ENCODE measurements around the gene SLC18B1. TPM values are rescaled to one million over a fixed set of nuclear protein-coding genes. Genes with fewer than 3 reads are reported as not detected.
"Not testable (repeated sequence)": the region's sequence is repeated elsewhere in the genome, so short reads cannot be mapped to it uniquely, and the experiment has no call there.

SLC18B1 gene
- total and polyA plus RNA-seq, 7 experiments from 2014 or later = 5.7 to 18.3 (median 16.0) TPM

DNA sequence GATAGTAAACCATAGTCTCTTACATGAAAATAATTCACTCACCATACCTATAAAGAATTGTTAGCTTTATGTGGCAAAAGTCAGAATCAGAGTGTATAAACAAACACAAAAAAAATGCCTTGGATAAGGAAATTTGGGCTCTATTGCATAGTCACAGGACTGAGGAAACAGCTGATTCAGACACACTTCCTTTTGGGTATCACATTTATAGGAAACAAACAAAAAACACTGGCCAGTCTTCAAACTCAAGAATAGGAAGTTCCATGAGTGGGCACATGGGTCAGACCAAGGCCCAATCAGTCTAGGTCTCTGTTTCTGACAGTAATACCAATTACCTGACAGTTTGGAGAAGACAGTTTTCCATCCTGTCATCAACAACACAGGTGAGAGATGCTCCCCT is 8.0 kb downstream of the SLC18B1 start:
- H3K4me3 ChIP-seq (ENCODE audit: low read length) = no peak overlapping the region
- H3K36me3 ChIP-seq (ENCODE audit: control insufficient read depth in 2 of 3, insufficient read depth in 3 of 3, low read length in 3 of 3) = peaks cover 6 to 53% (median 10%) of the 10 kb centered on the region in 3 experiments
- Mint-ChIP-seq H3K4me3 (no peak overlapping the region), H3K4me1 (peaks cover 7 to 38% (median 25%) of the 10 kb centered on the region in 7 donors), H3K36me3 (peaks cover 7 to 63% (median 31%) of the 10 kb centered on the region in 5 donors), H3K27ac (no peak overlapping the region), H3K27me3 (no peaks in the 10 kb centered on the region), H3K9me3 (no peaks in the 10 kb centered on the region)
- DNase-seq (no peak), ATAC-seq (no peak)
- CTCF ChIA-PET = interaction anchor here (1.0 to 1.3 kb wide), 2 partner anchors 22 to 26 kb away, joined by 3 to 4 read pairs; no protein-coding TSS in a partner anchor
- no peaks in the 10 kb centered on the region for H3K27me3 ChIP-seq (ENCODE audit: control insufficient read depth in 2 of 2, insufficient read depth in 2 of 2, low read length in 2 of 2)
- intact Hi-C loops (cut with micrococcal nuclease) = no loop called here
- POLR2A ChIA-PET = interaction anchor here (1.3 kb wide), 1 partner anchor 24 kb away, joined by 5 read pairs; no protein-coding TSS in a partner anchor
- no peaks in the 10 kb centered on the region for H3K9me3 ChIP-seq (ENCODE audit: control insufficient read depth in 2 of 3, low read length in 3 of 3)
- H3K27ac ChIP-seq (ENCODE audit: low read depth, low read length) = no peak overlapping the region
- H3K4me1 ChIP-seq (ENCODE audit: control insufficient read depth in 2 of 2, insufficient read depth in 2 of 2, low read length in 2 of 2) = no peaks in the 10 kb centered on the region

DNA sequence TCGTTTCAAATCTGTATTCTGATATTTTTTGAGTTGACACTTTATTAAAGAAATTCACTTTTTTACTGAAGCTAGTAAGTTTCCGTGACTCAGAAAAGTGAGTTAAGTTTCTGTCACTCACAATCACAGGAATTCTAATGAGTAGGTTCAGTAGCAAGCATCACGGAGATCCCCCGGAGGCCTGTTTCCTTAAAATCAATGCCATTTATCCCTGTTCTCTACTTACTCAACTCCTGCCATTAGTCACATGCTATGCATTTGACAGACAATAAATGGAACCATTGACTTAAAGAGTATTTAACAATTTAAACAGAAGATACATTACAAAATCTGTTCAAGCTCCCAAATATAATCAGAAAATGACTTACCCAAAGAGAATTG is 9.1 kb downstream of the SLC18B1 start:
- Histone ChIP-seq H3K4me3 (ENCODE audit: low read length) (no peak overlapping the region), H3K27ac (ENCODE audit: low read depth, low read length) (no peak overlapping the region), H3K36me3 (ENCODE audit: control insufficient read depth in 2 of 3, insufficient read depth in 3 of 3, low read length in 3 of 3) (peaks cover 6 to 54% (median 10%) of the 10 kb centered on the region in 3 experiments), H3K27me3 (ENCODE audit: control insufficient read depth in 2 of 2, insufficient read depth in 2 of 2, low read length in 2 of 2) (no peaks in the 10 kb centered on the region), H3K4me1 (ENCODE audit: control insufficient read depth in 2 of 2, insufficient read depth in 2 of 2, low read length in 2 of 2) (no peaks in the 10 kb centered on the region), H3K9me3 (ENCODE audit: control insufficient read depth in 2 of 3, low read length in 3 of 3) (no peaks in the 10 kb centered on the region)
- intact Hi-C loops (cut with micrococcal nuclease) = no loop called here
- Mint-ChIP-seq H3K9me3 (no peaks in the 10 kb centered on the region), H3K4me3 (no peak overlapping the region), H3K36me3 (peaks cover 7 to 67% (median 35%) of the 10 kb centered on the region in 5 donors), H3K27me3 (no peaks in the 10 kb centered on the region), H3K27ac (peak overlapping the region in 2 of 9 donors; percentile 12 to 28), H3K4me1 (peaks cover 6 to 30% (median 19%) of the 10 kb centered on the region in 7 donors)
- ATAC-seq (no peak), DNase-seq (no peak)
- CTCF ChIA-PET = no interaction called here
- POLR2A ChIA-PET = interaction anchor here (0.6 to 1.3 kb wide), 2 partner anchors 22 to 25 kb away, joined by 3 to 4 read pairs; partner anchors contain the start of gene RPS12

DNA sequence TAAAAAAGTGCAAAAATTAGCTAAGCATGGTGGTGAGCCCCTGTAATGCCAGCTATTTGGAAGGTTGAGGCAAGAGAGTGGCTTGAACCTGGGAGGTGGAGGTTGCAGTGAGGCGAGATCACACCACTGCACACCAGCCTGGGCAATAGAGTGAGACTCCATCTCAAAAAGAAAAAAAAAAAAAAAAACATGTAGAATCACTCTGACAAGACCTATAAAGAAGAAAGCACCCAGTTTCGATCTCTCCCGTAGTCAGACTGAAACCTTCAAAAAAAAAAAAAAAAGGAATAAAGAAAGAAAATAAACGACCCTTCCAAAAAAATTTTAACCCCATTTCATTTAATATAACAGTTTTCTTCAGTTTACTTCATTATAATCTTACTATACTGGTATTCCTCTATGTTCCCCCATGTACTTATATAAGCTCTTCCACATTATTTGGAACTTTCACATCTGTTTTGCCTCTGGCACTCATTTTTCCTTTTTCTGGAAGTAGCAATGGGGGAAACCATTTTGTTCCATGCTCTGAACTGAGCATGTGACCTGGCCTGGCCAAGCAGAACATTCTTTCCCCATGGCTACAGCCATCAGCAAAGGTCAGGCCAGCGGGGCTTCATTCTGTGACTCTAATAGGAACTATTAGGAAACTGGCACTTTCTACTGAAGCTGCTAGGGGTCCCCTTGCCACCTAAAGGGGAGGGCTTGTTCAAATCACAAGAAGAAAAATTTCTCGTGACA is 9.6 kb downstream of the SLC18B1 start:
- Histone ChIP-seq H3K36me3 (ENCODE audit: control insufficient read depth in 2 of 3, insufficient read depth in 3 of 3, low read length in 3 of 3) (peaks cover 6 to 53% (median 10%) of the 10 kb centered on the region in 3 experiments), H3K4me3 (ENCODE audit: low read length) (no peak overlapping the region), H3K27me3 (ENCODE audit: control insufficient read depth in 2 of 2, insufficient read depth in 2 of 2, low read length in 2 of 2) (no peaks in the 10 kb centered on the region), H3K9me3 (ENCODE audit: control insufficient read depth in 2 of 3, low read length in 3 of 3) (no peaks in the 10 kb centered on the region), H3K4me1 (ENCODE audit: control insufficient read depth in 2 of 2, insufficient read depth in 2 of 2, low read length in 2 of 2) (no peaks in the 10 kb centered on the region), H3K27ac (ENCODE audit: low read depth, low read length) (no peak overlapping the region)
- H3K36me3 Mint-ChIP-seq = peaks cover 7 to 71% (median 35%) of the 10 kb centered on the region in 5 donors
- ChIA-PET POLR2A (interaction anchor here (0.6 to 1.3 kb wide), 3 partner anchors 9 to 26 kb away, joined by 3 to 5 read pairs (median 4); partner anchors contain the start of genes RPS12 and SLC18B1), CTCF (interaction anchor here (0.6 to 1.1 kb wide), 4 partner anchors 9 to 166 kb away, joined by 3 read pairs; no protein-coding TSS in a partner anchor)
- peaks cover 4 to 27% (median 16%) of the 10 kb centered on the region in 7 donors for H3K4me1 Mint-ChIP-seq
- no peak for DNase-seq
- no peaks in the 10 kb centered on the region for H3K9me3 Mint-ChIP-seq
- peak overlapping the region in 1 of 9 donors; percentile 12 for H3K27ac Mint-ChIP-seq
- H3K27me3 Mint-ChIP-seq = no peaks in the 10 kb centered on the region
- no peak overlapping the region for H3K4me3 Mint-ChIP-seq
- ATAC-seq = no peak
- intact Hi-C loops (cut with micrococcal nuclease) = no loop called here

DNA sequence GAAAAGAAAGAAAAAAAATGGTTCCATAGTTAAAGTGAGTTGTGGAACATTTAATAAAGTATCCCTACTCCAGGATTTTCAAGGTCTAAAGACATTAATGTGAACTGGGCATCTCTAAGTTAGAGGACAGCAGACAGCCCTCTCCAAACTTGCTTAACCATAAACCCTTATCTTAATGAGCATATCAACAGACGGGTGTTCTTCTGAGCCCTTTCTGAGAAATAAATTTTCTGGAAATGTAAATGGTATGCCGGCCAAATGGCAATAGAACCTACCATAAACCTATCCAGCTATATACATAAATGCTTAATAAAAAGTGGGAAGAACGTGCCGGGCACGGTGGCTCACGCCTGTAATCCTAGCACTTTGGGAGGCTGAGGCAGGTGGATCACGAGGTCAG is 12.5 kb downstream of the SLC18B1 start:
- H3K27me3 ChIP-seq (ENCODE audit: control insufficient read depth in 2 of 2, insufficient read depth in 2 of 2, low read length in 2 of 2) = no peaks in the 10 kb centered on the region
- no peak for ATAC-seq
- H3K9me3 ChIP-seq (ENCODE audit: control insufficient read depth in 2 of 3, low read length in 3 of 3) = no peaks in the 10 kb centered on the region
- H3K27ac Mint-ChIP-seq = no peak overlapping the region
- peaks cover 6 to 49% (median 10%) of the 10 kb centered on the region in 3 experiments for H3K36me3 ChIP-seq (ENCODE audit: control insufficient read depth in 2 of 3, insufficient read depth in 3 of 3, low read length in 3 of 3)
- peaks cover 0 to 12% (median 4%) of the 10 kb centered on the region in 7 donors for H3K4me1 Mint-ChIP-seq
- ChIA-PET POLR2A (interaction anchor here (1.1 to 1.2 kb wide), 2 partner anchors 12 to 29 kb away, joined by 4 read pairs; no protein-coding TSS in a partner anchor), CTCF (no interaction called here)
- H3K4me3 ChIP-seq (ENCODE audit: low read length) = no peak overlapping the region
- peaks cover 6 to 61% (median 24%) of the 10 kb centered on the region in 5 donors for H3K36me3 Mint-ChIP-seq
- intact Hi-C loops (cut with micrococcal nuclease) = no loop called here
- no peak for DNase-seq
- no peaks in the 10 kb centered on the region for H3K27me3 Mint-ChIP-seq
- no peaks in the 10 kb centered on the region for H3K9me3 Mint-ChIP-seq
- no peaks in the 10 kb centered on the region for H3K4me1 ChIP-seq (ENCODE audit: control insufficient read depth in 2 of 2, insufficient read depth in 2 of 2, low read length in 2 of 2)
- H3K27ac ChIP-seq (ENCODE audit: low read depth, low read length) = no peak overlapping the region
- no peak overlapping the region for H3K4me3 Mint-ChIP-seq

DNA sequence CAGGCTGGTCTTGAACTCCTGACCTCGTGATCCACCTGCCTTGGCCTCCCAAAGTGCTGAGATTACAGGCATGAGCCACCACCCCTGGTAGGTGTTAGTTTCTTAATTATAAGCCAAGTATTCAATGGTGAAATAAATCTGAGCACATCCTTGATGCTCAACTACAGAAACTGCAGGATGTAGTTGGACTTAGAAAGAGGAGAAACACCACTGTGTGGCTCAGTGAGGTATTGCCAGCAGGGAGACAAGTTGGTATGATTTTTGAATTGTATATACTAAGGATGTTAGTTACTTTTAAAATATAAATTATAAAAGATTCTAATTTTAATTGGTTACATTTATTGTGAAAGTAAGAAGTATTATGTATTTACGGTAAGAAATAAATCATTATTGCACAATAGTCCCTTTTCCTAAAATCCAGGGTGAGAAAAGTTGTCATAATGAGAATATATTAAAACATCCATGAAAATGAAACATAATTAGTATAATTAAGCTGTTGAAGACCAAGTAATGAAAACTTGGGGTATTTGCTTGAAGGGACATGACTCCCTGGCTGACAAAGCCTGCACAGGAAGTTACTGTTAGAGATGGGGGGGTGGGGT is 17.6 kb downstream of the SLC18B1 start:
- ChIA-PET CTCF (interaction anchor here (1.1 kb wide), 1 partner anchor 111 kb away, joined by 4 read pairs; no protein-coding TSS in a partner anchor), POLR2A (interaction anchor here (0.7 kb wide), 1 partner anchor 111 kb away, joined by 4 read pairs; no protein-coding TSS in a partner anchor)
- Histone ChIP-seq H3K9me3 (ENCODE audit: control insufficient read depth in 2 of 3, low read length in 3 of 3) (no peaks in the 10 kb centered on the region), H3K4me3 (ENCODE audit: low read length) (no peak overlapping the region), H3K36me3 (ENCODE audit: control insufficient read depth in 2 of 3, insufficient read depth in 3 of 3, low read length in 3 of 3) (peaks cover 0 to 37% (median 7%) of the 10 kb centered on the region in 3 experiments), H3K4me1 (ENCODE audit: control insufficient read depth in 2 of 2, insufficient read depth in 2 of 2, low read length in 2 of 2) (no peaks in the 10 kb centered on the region), H3K27ac (ENCODE audit: low read depth, low read length) (no peak overlapping the region), H3K27me3 (ENCODE audit: control insufficient read depth in 2 of 2, insufficient read depth in 2 of 2, low read length in 2 of 2) (no peaks in the 10 kb centered on the region)
- Mint-ChIP-seq H3K36me3 (peaks cover 5 to 53% (median 19%) of the 10 kb centered on the region in 5 donors), H3K27me3 (no peaks in the 10 kb centered on the region), H3K4me3 (no peak overlapping the region), H3K4me1 (no peaks in the 10 kb centered on the region), H3K9me3 (peaks cover 0 to 2% (median 0%) of the 10 kb centered on the region in 11 donors), H3K27ac (no peak overlapping the region)
- ATAC-seq = no peak
- intact Hi-C loops (cut with micrococcal nuclease) = loop anchor here (1.0 to 5.0 kb wide), 3 partner anchors 112 to 251 kb away; no protein-coding TSS in a partner anchor
- no peak for DNase-seq

DNA sequence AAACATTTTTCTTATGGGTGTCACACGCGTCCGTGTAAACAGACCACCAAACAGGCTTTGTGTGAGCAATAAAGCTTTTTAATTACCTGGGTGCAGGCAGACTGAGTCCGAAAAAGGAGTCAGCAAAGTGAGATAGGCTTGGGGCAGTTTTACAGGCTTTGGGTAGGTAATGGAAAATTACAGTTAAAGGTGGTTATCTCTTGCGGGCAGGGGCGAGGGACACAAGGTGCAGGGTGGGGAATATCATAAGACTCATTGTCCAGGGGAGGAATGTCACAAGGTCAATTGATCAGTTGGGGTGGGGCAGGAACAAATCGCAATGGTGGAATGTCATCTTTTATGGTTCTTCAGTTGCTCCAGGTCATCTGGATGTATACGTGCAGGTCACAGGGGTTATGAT is 20.6 kb downstream of the SLC18B1 start:
- not testable (repeated sequence) for H3K27ac Mint-ChIP-seq
- peaks cover 5 to 47% (median 22%) of the 10 kb centered on the region in 5 donors for H3K36me3 Mint-ChIP-seq

More for the DNA sequence above, 20.6 kb downstream of the SLC18B1 start:
- H3K9me3 ChIP-seq (ENCODE audit: control insufficient read depth in 2 of 3, low read length in 3 of 3); H3K9me3 Mint-ChIP-seq; ATAC-seq; H3K4me1 Mint-ChIP-seq; CTCF ChIA-PET; DNase-seq; H3K4me1 ChIP-seq (ENCODE audit: control insufficient read depth in 2 of 2, insufficient read depth in 2 of 2, low read length in 2 of 2); H3K27ac ChIP-seq (ENCODE audit: low read depth, low read length); H3K27me3 Mint-ChIP-seq; H3K27me3 ChIP-seq (ENCODE audit: control insufficient read depth in 2 of 2, insufficient read depth in 2 of 2, low read length in 2 of 2); H3K4me3 ChIP-seq (ENCODE audit: low read length); POLR2A ChIA-PET; intact Hi-C loops (cut with micrococcal nuclease); H3K4me3 Mint-ChIP-seq: not testable (repeated sequence)
- H3K36me3 ChIP-seq (ENCODE audit: control insufficient read depth in 2 of 3, insufficient read depth in 3 of 3, low read length in 3 of 3) = peaks cover 4 to 42% (median 7%) of the 10 kb centered on the region in 3 experiments

All from naive thymus-derived CD4-positive, alpha-beta T cell (primary cell).